ENCODE measurements around the gene PARD3B. TPM values are rescaled to one million over a fixed set of nuclear protein-coding genes. Genes with fewer than 3 reads are reported as not detected.

Gene PARD3B
- total and polyA plus RNA-seq, 2 of the 4 experiments (the other 2 are of a cell fraction), result 3.3 to 15.6 TPM

DNA sequence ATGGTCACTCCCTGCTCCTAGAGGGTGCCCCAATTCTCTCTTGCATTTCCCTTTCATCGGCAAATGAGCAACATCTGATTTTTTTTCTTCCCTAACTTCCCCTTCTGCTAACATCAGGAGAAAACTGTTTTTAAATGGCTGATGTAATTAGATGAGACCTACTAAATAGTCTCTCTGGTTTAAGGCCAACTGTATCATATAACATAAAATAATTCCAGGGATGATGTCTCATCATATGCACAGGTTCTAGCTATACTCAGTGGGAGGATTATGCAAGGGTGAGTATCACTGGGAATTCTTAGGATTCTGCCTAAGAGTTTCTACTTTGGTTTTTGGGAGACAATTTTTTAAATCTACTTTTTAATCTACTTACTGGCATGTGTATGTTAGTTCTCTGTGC, 193.4 kb downstream of the PARD3B start:
- Histone ChIP-seq H2BK20ac (ENCODE audit: low read depth, low read length) (no peak overlapping the region), H4K5ac (ENCODE audit: low read depth, low read length) (no peak overlapping the region), H2BK5ac (ENCODE audit: low read depth, low read length, poor library complexity, severe bottlenecking) (no peak overlapping the region), H3K14ac (replicated peaks; ENCODE audit: low read depth, low read length) (no peak overlapping the region), H3K79me1 (ENCODE audit: low read depth in 1 of 2, low read length in 2 of 2) (peaks cover 18 to 21% of the 10 kb centered on the region in 2 experiments; a peak in 3 of 4 replicates), H3K4me1 (ENCODE audit: control insufficient read depth, insufficient read depth, low read length) (peaks cover 2% of the 10 kb centered on the region; the same call in 1 of the 2 replicates), H2AK5ac (ENCODE audit: low read depth, low read length) (no peak overlapping the region), H2AK9ac (replicated peaks; ENCODE audit: low read depth, low read length, poor library complexity) (no peak overlapping the region), H3K27me3 (ENCODE audit: control insufficient read depth, insufficient read depth, low read length) (no peaks in the 10 kb centered on the region), H2AFZ (replicated peaks; ENCODE audit: low read length, poor library complexity) (no peak overlapping the region), H3K23ac (ENCODE audit: low read depth, low read length) (no peak overlapping the region), H2BK120ac (ENCODE audit: low read depth, low read length) (no peak overlapping the region), H3K9ac (ENCODE audit: low read depth, low read length) (no peak overlapping the region), H3K9me3 (ENCODE audit: control insufficient read depth, insufficient read depth, low read length) (peaks cover 2% of the 10 kb centered on the region; the same call in 1 of the 2 replicates), H3K36me3 (ENCODE audit: control insufficient read depth, insufficient read depth, low read length) (no peaks in the 10 kb centered on the region), H3K4ac (ENCODE audit: low read depth, low read length) (no peak overlapping the region), H3K18ac (ENCODE audit: low read depth, low read length) (no peak overlapping the region), H3K4me3 (ENCODE audit: insufficient read depth, low read depth, low read length) (no peak overlapping the region), H3K4me2 (ENCODE audit: low read depth, low read length) (0 out of 2 replicates have a peak overlapping the region, but pooled peaks have one; percentile 16), H4K20me1 (ENCODE audit: insufficient read depth, low read length) (peaks cover 9% of the 10 kb centered on the region; the same call in 1 of the 2 replicates), H3K56ac (ENCODE audit: extremely low read depth, insufficient read depth, low read length) (no peak overlapping the region), H3K9me1 (ENCODE audit: insufficient read depth, low read length) (no peaks in the 10 kb centered on the region), H3K27ac (ENCODE audit: insufficient read depth, low read length) (peak overlapping the region; percentile 59; the same call in 1 of the 2 replicates), H4K91ac (ENCODE audit: insufficient read depth, low read depth, low read length) (no peak overlapping the region), H2BK15ac (ENCODE audit: low read depth, low read length) (no peak overlapping the region), H4K8ac (ENCODE audit: low read depth in 2 of 2, low read length in 2 of 2) (no peak overlapping the region)
- DNase-seq, result peak; percentile 72
- ChIA-PET POLR2A (ENCODE audit: unreplicated experiment) (no interaction called here), CTCF (no interaction called here)
- WGBS, 2 experiments (ENCODE audit: extremely low coverage in 2 of 2, insufficient read length in 1 of 2), result no CpG with 5 or more reads among the region's 1 CpG
- peak; percentile 53 for ATAC-seq (ENCODE audit: low read depth)
- BruUV-seq (replicated peaks), result no TSS peak
- TF ChIP-seq NFE2L2 (IDR thresholded peaks at IDR 0.05; ENCODE audit: low read depth, low read length) (no peak), CHD1 (IDR thresholded peaks at IDR 0.05; ENCODE audit: low read depth, low read length) (no peak), RAD21 (IDR thresholded peaks at IDR 0.05; ENCODE audit: low read length) (no peak), MAFK (IDR thresholded peaks at IDR 0.05; ENCODE audit: low read depth, low read length) (no peak), CEBPB (IDR thresholded peaks at IDR 0.05; ENCODE audit: low read depth, low read length) (peak; percentile 67; the same call in 1 of the 2 replicates), RFX5 (IDR thresholded peaks at IDR 0.05; ENCODE audit: low read depth, low read length) (no peak)
- TF ChIP-seq, protein P1, sequence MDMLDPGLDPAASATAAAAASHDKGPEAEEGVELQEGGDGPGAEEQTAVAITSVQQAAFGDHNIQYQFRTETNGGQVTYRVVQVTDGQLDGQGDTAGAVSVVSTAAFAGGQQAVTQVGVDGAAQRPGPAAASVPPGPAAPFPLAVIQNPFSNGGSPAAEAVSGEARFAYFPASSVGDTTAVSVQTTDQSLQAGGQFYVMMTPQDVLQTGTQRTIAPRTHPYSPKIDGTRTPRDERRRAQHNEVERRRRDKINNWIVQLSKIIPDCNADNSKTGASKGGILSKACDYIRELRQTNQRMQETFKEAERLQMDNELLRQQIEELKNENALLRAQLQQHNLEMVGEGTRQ (IDR thresholded peaks at IDR 0.05; ENCODE audit: low read depth, low read length), result no peak
- in situ Hi-C loops (cut with MboI; ENCODE audit: low sequenced_read_pairs) (no loop called here), intact Hi-C loops (cut with micrococcal nuclease) (no loop called here), dilution Hi-C loops (cut with HindIII; ENCODE audit: low sequenced_read_pairs, unreplicated experiment) (no loop called here)
